BJ (cell line): ENCODE data around the gene TAF11L3. TPM values are rescaled to one million over a fixed set of nuclear protein-coding genes. Genes with fewer than 3 reads are reported as not detected.
"Not testable (repeated sequence)": the region's sequence is repeated elsewhere in the genome, so short reads cannot be mapped to it uniquely, and the experiment has no call there.

Experiments
- CTCF ChIA-PET: fragments of 350-600 bp; formaldehyde crosslinking; extraction: SDS; loops from one replicate; lab custom pipeline; 2021; ENCODE audit warnings: antibody characterized with exemption, inconsistent platforms; lab: Yijun Ruan, JAX
- POLR2A ChIA-PET: fragments of 300-600 bp; sonication (Branson Sonifier 250); formaldehyde crosslinking; extraction: SDS; loops from one replicate; lab custom pipeline; 2021; ENCODE audit warnings: antibody characterized with exemption; lab: Charles Lee
- DNase-seq: peaks from one replicate; pipeline ENCODE4 v3.0.0-alpha.2; 2011; ENCODE audit warnings: low read depth
- H3K27me3 ChIP-seq: 2 replicates; pipeline ENCODE4 v1.6.0; 2011; ENCODE audit warnings: low read length; ENCODE audit not compliant: control insufficient read depth, insufficient read depth
- H3K36me3 ChIP-seq: 2 replicates; pipeline ENCODE4 v1.5.1; 2011; ENCODE audit warnings: low read length; ENCODE audit not compliant: control insufficient read depth, insufficient read depth
- H3K4me3 ChIP-seq: 2 replicates; pipeline ENCODE4 v1.5.1; 2011; ENCODE audit warnings: low read depth, mild to moderate bottlenecking, control low read depth, low read length
- CTCF ChIP-seq: IDR thresholded peaks from 2 replicates; pipeline ENCODE4 v1.5.1; 2011; ENCODE audit warnings: low read depth, mild to moderate bottlenecking, control low read depth, inconsistent platforms, low read length, moderate library complexity; ENCODE audit not compliant: insufficient read depth
- polyA minus RNA-seq: library from RNA; depleted of rRNA, polyadenylated mRNA; stranded (reverse); fragments of >200 nt; gene quantifications from 2 replicates; pipeline ENCODE4 v1.2.3, GENCODE V29; 2011; rRNA and poly(A)+ RNA removed
- polyA plus RNA-seq: library from polyadenylated mRNA; depleted of rRNA; stranded (reverse); fragments of >200 nt; gene quantifications from 2 replicates; pipeline ENCODE4 v1.2.3, GENCODE V29; 2011; rRNA removed

Gene TAF11L3
- polyA plus RNA-seq: not detected in 2 replicates
- not detected in 2 replicates for polyA minus RNA-seq

DNA sequence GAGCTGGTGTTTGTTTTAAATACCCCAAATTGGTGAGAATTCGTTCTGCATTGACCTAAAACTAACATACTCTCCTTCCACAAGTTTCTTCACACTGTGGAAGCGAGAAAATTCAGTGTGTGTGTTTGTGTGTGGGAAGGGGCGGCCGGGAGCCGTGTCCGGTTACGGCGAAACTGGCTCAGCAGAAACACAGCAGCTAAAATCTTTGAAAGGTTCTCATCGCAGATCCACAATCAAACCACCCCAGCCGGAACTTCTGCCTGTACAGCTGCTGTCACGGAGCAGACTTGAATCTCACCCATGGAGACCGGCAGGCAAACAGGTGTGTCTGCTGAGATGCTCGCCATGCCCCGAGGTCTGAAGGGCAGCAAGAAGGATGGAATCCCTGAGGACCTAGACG lies at the start of gene TAF11L3:
TSS of gene TAF11L3 (plus strand) at position 301 of the 400 bp plus-strand sequence.
- DNase-seq, H3K36me3 ChIP-seq, POLR2A ChIA-PET, CTCF ChIA-PET, H3K27me3 ChIP-seq, H3K4me3 ChIP-seq: not testable (repeated sequence)

DNA sequence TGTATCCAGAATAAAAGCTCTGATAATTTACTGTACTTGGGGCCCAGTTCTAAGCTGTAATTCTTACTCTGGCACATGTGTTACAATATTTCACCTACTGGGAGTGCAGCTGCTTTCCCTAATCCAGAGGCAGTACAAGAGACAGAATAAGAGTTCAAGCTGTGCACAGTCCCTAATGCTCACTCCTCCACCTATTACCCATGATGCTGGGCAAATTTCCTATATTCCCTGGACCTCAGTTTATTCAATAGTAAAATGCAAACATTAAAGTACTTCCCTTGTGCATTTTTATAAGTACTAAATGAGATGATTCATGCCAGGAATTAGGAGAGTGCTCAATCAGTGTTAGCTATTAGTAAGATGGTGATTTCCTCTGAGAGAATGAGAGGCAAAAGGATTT lies 48.1 kb upstream of the TAF11L3 start:
- ChIA-PET POLR2A (no interaction called here), CTCF (interaction anchor here (0.9 kb wide), 1 partner anchor 254 kb away, joined by 4 read pairs; no protein-coding TSS in a partner anchor)
- TF ChIP-seq CTCF: no peak
- H3K4me3 ChIP-seq: no peak overlapping the region
- H3K27me3 ChIP-seq: no peaks in the 10 kb centered on the region
- DNase-seq: no peak
- no peaks in the 10 kb centered on the region for H3K36me3 ChIP-seq

DNA sequence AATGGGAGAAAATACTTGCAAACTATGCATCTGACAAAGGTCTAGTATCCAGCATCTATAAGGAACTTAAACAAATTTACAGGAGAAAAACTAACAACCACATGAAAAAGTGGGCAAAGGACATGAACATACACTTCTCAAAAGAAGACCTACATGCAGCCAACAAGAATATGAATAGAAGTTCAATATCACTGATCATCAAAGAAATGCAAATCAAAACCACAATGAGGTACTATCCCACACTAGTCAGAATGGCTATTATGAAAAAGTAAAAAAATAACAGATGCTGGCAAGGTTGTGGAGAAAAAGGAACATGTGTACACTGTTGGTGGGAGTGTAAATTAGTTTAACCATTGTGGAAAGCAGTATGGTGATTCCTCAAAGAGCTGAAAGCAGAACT lies 43.1 kb upstream of the TAF11L3 start:
- H3K36me3 ChIP-seq, POLR2A ChIA-PET, H3K4me3 ChIP-seq, H3K27me3 ChIP-seq, DNase-seq, CTCF ChIA-PET: not testable (repeated sequence)

- no peak for DNase-seq
- no peaks in the 10 kb centered on the region for H3K36me3 ChIP-seq
- H3K4me3 ChIP-seq: no peak overlapping the region
- no peak for TF ChIP-seq CTCF
- H3K27me3 ChIP-seq: no peaks in the 10 kb centered on the region; the same call in 1 of the 2 replicates
- ChIA-PET CTCF (interaction anchor here (0.6 kb wide), 1 partner anchor 256 kb away, joined by 3 read pairs; no protein-coding TSS in a partner anchor), POLR2A (no interaction called here)
Measured at GRCh38 chr5:17477043-17477442, 41.1 kb upstream of the TAF11L3 start.

GRCh38 chr5:17477573-17478265 lies 40.4 kb upstream of the TAF11L3 start:
- CTCF ChIA-PET: interaction anchor here (1.0 kb wide), 1 partner anchor 261 kb away, joined by 3 read pairs; no protein-coding TSS in a partner anchor
- POLR2A ChIA-PET: no interaction called here
- TF ChIP-seq CTCF: no peak
- no peak overlapping the region for H3K4me3 ChIP-seq
- H3K27me3 ChIP-seq: no peaks in the 10 kb centered on the region; the same call in 1 of the 2 replicates
- H3K36me3 ChIP-seq: no peaks in the 10 kb centered on the region
- DNase-seq: no peak

DNA sequence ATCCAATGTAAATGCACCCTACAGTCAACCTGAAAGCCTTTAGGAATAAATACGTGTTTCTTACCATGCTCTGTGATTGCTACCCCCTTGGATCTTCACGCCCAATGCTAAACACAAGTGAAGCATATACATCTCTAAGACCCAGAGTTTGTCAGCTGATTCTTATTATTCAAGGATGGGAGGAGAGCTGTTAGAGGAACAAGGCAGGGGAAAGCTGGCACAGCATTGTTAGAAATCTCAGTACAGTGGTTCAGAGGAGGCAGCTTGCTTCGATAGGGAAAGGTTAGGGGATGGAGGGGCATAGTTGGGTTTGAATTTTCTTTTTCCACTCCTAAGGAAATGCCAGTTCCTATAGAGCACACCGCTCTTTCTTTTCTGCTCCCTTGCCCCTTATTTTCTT lies 36.8 kb upstream of the TAF11L3 start:
- POLR2A ChIA-PET: no interaction called here
- H3K36me3 ChIP-seq: no peaks in the 10 kb centered on the region
- no peak for TF ChIP-seq CTCF
- no peaks in the 10 kb centered on the region; the same call in 1 of the 2 replicates for H3K27me3 ChIP-seq
- DNase-seq: no peak
- CTCF ChIA-PET: no interaction called here
- H3K4me3 ChIP-seq: no peak overlapping the region
